ENCODE results near the gene MAST4.

The MAST4 gene

DNA sequence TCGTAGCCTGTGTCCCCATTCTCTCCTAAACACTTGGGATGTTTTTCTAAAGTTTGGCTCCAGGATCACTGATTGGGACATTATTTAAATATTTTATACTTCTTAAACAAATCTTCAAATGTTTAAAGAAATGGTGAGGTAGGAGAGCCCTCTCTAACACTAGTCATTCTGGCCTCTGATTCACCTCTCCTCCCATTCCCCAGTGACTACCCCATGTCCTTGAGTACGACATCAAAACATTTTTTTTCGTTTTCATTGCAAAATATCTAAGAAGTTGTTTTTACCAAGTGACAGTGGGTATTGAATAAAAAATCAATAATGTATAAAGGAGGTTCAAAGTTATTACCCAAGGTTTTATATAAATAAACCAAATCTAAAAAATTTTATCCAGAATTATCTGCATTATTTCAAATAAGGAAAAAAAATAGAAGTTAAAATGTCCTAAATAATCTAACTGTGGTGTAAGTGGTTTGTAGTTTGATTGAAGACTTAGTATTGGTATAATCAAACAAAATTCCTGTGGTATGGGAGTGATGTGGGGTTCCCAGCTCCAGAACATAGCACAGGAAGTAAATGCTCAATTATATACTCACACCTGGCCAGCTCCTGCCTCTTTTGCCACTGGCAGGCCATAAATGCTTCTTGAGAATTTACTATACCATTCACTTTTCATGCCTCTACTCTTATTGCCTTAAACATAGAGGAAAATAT, 51.1 kb downstream of the MAST4 start:
- no peak overlapping the region for H3K27ac ChIP-seq (ENCODE audit: poor library complexity, severe bottlenecking)
- no peaks in the 10 kb centered on the region for H3K27me3 ChIP-seq (ENCODE audit: insufficient read depth, poor library complexity, severe bottlenecking)
- no peaks in the 10 kb centered on the region for H3K4me1 ChIP-seq (ENCODE audit: insufficient read depth, poor library complexity, severe bottlenecking)
- ATAC-seq (ENCODE audit: low read depth) (peak; percentile 70; the same call in 2 of the 3 replicates), DNase-seq (ENCODE audit: low spot score) (no peak)
- H3K9me3 ChIP-seq (ENCODE audit: severe bottlenecking), result no peaks in the 10 kb centered on the region
- H3K4me3 ChIP-seq (ENCODE audit: severe bottlenecking), result no peak overlapping the region
- TF ChIP-seq, protein P1, sequence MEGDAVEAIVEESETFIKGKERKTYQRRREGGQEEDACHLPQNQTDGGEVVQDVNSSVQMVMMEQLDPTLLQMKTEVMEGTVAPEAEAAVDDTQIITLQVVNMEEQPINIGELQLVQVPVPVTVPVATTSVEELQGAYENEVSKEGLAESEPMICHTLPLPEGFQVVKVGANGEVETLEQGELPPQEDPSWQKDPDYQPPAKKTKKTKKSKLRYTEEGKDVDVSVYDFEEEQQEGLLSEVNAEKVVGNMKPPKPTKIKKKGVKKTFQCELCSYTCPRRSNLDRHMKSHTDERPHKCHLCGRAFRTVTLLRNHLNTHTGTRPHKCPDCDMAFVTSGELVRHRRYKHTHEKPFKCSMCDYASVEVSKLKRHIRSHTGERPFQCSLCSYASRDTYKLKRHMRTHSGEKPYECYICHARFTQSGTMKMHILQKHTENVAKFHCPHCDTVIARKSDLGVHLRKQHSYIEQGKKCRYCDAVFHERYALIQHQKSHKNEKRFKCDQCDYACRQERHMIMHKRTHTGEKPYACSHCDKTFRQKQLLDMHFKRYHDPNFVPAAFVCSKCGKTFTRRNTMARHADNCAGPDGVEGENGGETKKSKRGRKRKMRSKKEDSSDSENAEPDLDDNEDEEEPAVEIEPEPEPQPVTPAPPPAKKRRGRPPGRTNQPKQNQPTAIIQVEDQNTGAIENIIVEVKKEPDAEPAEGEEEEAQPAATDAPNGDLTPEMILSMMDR (IDR thresholded peaks at IDR 0.05; ENCODE audit: poor library complexity, severe bottlenecking), result no peak
- H3K36me3 ChIP-seq (ENCODE audit: low read depth), result no peaks in the 10 kb centered on the region

DNA sequence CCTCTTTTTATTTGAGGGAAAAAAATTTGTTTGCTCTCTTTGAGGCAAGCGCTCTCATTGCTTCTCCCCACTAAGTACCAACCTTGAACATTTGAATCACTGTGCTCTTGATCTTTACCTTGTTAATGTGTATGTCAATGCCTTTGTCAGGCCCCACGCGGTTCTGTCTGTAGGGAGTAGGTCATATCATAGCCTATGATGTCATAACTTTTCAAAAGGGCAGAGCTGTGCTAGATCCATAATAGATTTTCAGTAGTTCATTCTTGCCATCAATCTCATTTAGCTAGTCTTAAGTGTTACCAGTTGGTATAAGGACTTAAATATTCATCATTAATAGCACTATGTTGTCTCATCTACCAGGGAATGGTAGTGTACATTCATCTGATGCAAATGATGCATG, 56.6 kb downstream of the MAST4 start:
- no peaks in the 10 kb centered on the region for H3K9me3 ChIP-seq (ENCODE audit: severe bottlenecking)
- ATAC-seq (ENCODE audit: low read depth) (no peak), DNase-seq (ENCODE audit: low spot score) (no peak)
- no peak overlapping the region for H3K27ac ChIP-seq (ENCODE audit: poor library complexity, severe bottlenecking)
- H3K36me3 ChIP-seq (ENCODE audit: low read depth), result no peaks in the 10 kb centered on the region
- peaks cover 5% of the 10 kb centered on the region for H3K27me3 ChIP-seq (ENCODE audit: insufficient read depth, poor library complexity, severe bottlenecking)
- TF ChIP-seq, protein P1 (IDR thresholded peaks at IDR 0.05; ENCODE audit: poor library complexity, severe bottlenecking), result no peak
- no peaks in the 10 kb centered on the region for H3K4me1 ChIP-seq (ENCODE audit: insufficient read depth, poor library complexity, severe bottlenecking)
- H3K4me3 ChIP-seq (ENCODE audit: severe bottlenecking), result no peak overlapping the region

GRCh38 chr5:66653325-66653724, 57.1 kb downstream of the MAST4 start:
- DNase-seq (ENCODE audit: low spot score) (no peak), ATAC-seq (ENCODE audit: low read depth) (peak; percentile 97)
- TF ChIP-seq, protein P1 (IDR thresholded peaks at IDR 0.05; ENCODE audit: poor library complexity, severe bottlenecking), result no peak
- Histone ChIP-seq H3K4me3 (ENCODE audit: severe bottlenecking) (no peak overlapping the region), H3K4me1 (ENCODE audit: insufficient read depth, poor library complexity, severe bottlenecking) (no peaks in the 10 kb centered on the region), H3K36me3 (ENCODE audit: low read depth) (no peaks in the 10 kb centered on the region), H3K9me3 (ENCODE audit: severe bottlenecking) (no peaks in the 10 kb centered on the region), H3K27me3 (ENCODE audit: insufficient read depth, poor library complexity, severe bottlenecking) (peaks cover 5% of the 10 kb centered on the region), H3K27ac (ENCODE audit: poor library complexity, severe bottlenecking) (no peak overlapping the region)

DNA sequence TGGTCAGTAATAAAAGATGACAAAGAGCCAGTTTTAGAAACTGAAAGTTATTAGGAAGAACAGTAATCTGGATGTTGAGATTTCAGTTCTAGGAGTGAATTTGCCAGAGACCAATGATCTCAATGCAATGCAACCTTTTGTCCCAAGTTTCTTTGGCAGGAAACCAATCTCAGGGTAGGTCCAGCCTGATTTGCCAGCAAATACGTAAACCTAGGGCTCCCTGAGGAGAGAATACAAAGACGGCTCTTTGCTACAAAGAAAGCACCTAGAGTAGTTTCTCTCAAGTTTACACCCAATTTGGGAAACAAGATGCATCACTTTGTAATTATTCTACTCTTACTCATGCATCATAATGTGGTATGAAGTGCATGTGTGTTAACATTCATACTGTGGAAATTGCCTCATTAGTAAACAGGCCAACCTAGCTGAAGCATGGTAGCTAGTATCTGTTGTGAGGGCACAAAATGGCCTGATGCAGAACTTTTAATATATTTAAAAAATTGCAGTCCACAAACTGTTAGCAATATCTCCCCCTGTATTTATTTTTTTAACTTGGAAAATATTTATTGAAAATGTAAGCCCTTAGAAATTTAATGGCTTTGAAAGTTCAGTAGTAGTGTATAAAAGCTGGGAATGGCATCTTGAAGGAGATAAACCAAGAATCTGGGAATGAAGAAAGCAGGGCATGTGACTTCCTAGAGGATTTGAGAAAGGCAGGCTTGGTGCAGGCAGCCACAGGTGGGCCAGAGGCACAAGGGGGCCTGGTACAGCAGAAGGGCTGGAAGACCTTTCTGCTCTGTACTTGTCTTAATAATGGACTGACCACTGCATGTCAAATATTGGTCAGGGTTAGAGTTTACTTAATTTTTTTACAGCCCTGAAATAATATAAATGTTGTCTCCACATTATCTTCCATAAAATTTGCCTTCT, 59.5 kb downstream of the MAST4 start:
- no peak for ATAC-seq (ENCODE audit: low read depth)
- H3K4me1 ChIP-seq (ENCODE audit: insufficient read depth, poor library complexity, severe bottlenecking), result no peaks in the 10 kb centered on the region
- no peaks in the 10 kb centered on the region for H3K36me3 ChIP-seq (ENCODE audit: low read depth)
- TF ChIP-seq, protein P1 (IDR thresholded peaks at IDR 0.05; ENCODE audit: poor library complexity, severe bottlenecking), result no peak
- H3K27ac ChIP-seq (ENCODE audit: poor library complexity, severe bottlenecking), result no peak overlapping the region
- no peaks in the 10 kb centered on the region for H3K9me3 ChIP-seq (ENCODE audit: severe bottlenecking)
- DNase-seq (ENCODE audit: low spot score), result no peak
- H3K4me3 ChIP-seq (ENCODE audit: severe bottlenecking), result no peak overlapping the region
- H3K27me3 ChIP-seq (ENCODE audit: insufficient read depth, poor library complexity, severe bottlenecking), result peaks cover 5% of the 10 kb centered on the region

Measured in RWPE2 (cell line).